Astrocyte of the cerebellum (primary cell): Measurements from ENCODE around the gene FOXR1.
A peak's percentile ranks its signal among the peaks of the same experiment; 100 is the strongest.

ENCODE experiments used
- DNase-seq: peaks from one replicate; pipeline ENCODE4 v3.0.0-alpha.2; 2011; ENCODE audit warnings: low read depth
- H3K4me3 ChIP-seq: 2 replicates; pipeline ENCODE4 v1.5.1; 2011; ENCODE audit warnings: mild to moderate bottlenecking, low read depth, low read length, moderate library complexity
- CTCF ChIP-seq: IDR thresholded peaks from 2 replicates; pipeline ENCODE4 v1.5.1; 2012; ENCODE audit warnings: low read length, low read depth, moderate library complexity, mild to moderate bottlenecking; ENCODE audit errors: missing control alignments
- in situ Hi-C: cut with HindIII; loops from 2 replicates; pipeline ENCODE4 v1.10.0; 2017; ENCODE audit warnings: low sequenced_read_pairs

FOXR1 gene

GRCh38 chr11:119030329-119031047 is 58.9 kb downstream of the FOXR1 start, which contains the start of gene SLC37A4:
Gene SLC37A4 (minus strand): TSS chr11:119030877.
- peak within 1 kb of the TSS; percentile 85 for H3K4me3 ChIP-seq
- in situ Hi-C loops = no loop called here
- DNase-seq = peak; percentile 95
- no peak for TF ChIP-seq CTCF
